DMS53 (cell line): ENCODE data around the gene STS.
"Not testable (repeated sequence)": the region's sequence is repeated elsewhere in the genome, so short reads cannot be mapped to it uniquely, and the experiment has no call there.

Experiments used
- DNase-seq: peaks from one replicate; lab custom pipeline; 2025; lab: John Stamatoyannopoulos, UW

STS gene

DNA sequence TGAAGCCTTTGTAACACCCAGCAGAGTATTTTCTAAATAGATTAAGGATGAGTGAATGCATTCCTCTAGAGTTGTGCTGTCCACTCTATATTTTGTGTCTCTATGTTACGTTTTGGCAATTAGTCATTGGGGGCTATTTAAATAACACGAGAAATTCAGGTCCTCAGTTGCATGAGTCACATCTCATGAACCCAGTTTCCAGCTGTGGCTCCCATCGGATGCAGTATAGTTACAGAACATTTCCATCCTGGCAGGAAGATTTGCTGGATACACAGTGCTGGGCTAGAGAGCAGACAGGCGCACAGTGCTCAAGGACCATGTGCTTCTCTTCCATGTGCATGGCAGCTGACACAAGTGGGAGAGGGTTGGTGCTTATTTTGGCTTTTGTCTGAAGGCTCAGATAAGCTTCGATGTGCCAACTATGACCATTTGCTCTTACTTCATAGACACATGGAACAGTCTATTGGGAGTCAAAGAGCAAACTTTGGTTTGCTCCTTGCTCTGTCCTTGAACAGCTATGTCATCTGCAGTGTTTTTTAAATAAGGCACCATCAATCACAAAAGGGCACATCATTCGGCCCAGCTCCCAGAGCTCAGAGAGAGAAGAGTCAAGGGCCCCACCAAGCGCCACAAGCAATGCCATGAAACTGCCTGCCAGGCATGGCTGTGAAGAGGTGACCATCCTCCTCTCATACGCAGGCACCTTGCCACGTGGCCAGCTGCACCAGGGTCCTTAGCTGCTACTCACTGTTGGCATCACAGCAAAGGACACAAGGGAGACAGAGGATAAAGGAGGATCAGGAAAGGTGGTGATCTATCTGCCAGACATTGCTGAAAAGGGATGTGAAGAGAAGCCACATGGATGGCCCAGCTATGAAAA lies 8.1 kb upstream of the STS start:
- no peak for DNase-seq

DNA sequence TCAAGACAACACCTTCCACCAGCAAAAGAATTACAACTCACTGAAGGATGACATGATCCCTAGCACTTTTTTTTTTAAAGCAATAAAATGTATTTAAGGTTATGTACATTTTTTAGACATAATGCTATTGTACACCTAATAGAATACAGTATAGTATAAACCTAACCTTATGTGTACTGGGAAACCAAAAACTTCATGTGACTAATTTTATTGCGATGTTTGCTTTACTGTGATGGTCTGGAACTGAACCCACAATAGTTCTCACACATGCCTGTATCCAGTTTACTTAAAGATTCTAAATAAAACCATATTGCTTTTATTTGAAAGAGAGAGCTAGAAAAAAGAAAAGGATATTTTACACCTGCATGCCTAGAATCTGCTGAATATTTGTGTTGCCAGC lies 4.4 kb upstream of the STS start:
- DNase-seq = no peak

DNA sequence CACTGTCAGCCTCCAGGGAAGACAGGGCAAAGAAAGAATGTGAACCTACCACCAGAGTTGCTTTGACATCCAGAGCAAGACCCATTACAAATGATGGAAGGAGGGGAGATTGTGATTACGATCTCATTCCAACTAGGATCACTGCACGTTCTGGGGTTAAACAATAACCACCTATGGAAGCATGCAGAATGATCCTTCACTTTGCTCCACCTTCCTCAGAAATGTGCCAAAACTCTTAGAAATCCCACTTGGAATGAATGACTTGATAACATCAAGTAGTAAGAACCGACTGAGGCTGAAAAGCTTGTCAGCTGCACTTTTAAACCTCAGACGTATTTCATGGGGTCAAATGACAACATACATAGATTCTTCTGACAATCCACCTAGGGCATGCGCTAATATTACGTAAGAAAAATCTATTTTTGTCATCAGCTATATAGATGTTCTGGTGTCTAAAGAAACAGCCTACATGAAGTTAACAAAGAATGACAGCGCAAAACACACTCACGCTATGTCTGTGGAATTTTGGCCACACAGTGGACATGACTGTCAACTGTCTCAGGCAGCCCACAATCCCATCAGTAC lies 3.5 kb upstream of the STS start:
- no peak for DNase-seq

DNA sequence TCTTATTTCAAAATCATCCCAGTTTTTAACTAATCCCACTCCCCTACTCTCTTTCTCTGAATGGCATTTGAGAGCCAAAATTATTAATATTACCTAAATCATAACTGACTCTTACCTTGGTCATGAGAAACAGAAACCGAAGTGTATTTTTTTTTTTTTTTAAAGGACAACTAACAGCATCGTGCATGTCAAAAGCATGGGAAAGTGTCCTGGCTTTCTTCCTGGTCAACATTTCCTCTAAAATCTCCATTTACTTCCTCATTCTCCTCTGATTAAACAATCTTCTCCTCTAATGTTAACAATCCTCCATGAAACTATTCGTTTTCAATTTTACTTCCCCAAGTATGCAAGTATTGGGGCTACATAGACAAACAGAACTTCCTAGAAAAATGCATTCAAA lies 2.1 kb upstream of the STS start:
- DNase-seq = peak; percentile 45

DNA sequence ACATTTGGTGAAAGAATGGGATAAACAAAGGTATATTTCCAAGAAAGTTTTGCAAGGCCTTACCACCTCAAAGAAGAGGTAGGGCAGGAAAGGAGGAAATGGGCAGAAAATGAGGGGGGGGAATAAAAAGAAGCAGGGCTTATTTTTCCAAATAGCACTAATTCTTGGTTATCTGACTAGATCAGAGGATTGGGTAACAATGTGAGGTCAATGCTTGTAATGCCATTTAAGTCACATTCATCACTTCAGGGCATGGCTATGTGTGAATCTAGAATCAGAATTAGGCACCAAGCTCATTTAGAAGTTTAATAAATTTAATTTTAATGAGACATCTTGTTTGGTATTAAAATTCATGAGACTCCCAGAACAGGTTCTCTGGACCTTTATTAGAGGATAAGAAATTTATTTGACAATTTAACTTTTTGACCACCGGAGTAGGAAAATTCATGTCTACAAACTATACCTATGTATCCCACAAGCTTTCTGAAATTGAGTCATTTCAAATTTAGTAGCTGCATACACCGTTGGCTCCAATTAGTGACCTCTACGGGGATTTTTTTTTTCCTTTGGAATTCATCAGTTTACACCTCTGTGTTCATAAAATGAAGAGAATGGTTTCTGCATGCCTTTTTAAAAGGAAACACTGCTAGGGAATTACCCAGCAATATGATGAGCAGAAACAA lies 1.4 kb upstream of the STS start:
- DNase-seq = peak; percentile 2

DNA sequence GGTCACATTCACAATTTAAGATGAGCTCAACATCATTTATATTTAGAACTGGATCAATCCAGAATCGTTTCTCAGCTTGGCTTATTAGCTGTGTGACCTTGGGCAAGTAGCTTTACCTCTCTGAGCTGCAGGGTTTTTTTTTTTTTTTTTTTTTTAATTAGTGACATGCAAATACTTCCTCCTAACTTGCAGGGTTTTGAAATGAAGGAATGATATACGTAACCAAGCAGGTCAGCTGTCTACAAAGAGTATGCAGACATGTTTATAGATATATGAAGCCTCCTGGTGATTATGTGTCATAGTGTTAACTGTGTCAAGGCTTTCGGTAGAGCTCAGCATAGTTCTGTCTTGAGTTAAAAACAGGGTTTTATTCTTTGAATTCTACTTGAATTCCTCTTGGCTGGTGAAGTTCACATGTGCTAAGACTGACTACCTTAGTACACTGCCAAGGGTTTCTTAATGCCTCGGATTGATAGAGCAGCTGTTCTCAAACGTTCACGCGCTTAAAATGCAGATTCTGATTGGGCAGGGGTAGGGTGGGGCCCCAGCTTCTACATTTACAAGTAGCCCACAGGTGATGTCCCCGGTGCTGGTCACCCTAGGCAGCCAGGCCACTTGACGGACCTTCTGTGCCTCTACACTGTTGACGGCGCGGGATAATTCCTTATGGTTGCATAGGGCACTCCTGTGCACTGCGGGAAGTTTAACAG lies 654 bp upstream of the STS start:
- DNase-seq = peak; percentile 57

DNA sequence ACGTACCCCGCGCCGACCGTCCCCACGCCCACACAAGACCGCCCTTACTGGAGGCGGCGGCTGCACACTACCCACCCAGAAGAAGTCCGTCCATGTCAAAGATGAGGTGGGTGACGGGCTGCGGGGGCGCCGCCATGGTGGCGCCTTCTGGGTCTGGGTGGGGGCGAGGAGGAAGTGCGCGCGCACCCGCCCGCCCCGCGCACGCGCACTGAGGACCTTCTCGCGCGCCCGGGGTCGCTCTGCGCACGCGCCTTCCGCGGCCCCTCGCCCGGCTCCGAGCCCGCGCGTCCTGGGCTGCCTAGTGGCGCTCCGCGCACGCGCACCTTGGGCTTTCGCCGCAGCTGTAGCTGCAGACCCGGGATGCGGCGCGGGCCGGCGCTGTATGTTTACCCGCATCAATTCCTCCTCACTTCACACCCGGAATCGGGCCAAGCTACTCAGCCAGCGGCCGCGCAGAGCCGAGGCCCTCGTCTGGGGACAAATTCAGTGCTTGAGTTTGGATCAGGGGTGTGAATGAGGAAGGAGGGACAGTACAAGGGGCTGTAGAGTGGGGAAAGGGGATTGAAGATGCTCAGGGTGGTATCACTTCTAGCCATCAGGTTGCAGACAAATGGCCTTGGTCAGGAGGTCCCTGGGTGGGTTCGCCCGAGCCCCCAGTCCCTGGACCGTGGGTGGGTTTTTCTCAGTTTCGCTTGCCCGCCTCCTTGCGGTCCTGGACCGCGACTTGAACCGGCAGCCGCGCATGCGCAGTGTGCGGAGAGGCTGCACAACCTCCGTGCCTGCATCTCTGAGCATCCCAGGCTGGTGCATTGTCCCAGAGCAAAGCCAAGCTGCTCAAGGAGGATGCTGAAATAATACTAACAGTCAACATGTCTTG lies 704 bp downstream of the STS start, which contains the start of gene PUDP:
TSS of gene PUDP (minus strand) at position 176 of the 877 bp plus-strand sequence. CDS start at position 136, 40 bp downstream.
- peak; percentile 83 for DNase-seq

DNA sequence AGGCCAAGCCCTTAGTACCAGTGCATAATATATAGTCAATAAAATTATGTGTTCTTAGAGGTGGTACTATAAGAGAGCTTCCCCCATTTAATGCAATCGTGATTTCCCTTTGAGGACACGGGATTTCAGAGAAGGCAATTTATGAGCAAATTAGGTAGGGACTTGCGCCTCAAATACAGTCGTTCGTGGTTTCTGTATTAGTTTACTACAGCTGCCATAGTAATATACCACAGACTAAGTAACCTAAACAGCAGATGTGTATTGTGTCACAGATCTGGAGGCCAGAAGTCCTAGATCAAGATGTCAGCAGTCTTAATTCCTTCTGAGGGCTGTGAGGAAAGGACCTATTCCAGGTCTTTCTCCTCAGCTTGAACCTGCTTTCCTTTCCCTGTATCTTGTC lies 1.9 kb downstream of the STS start:
- no peak for DNase-seq

DNA sequence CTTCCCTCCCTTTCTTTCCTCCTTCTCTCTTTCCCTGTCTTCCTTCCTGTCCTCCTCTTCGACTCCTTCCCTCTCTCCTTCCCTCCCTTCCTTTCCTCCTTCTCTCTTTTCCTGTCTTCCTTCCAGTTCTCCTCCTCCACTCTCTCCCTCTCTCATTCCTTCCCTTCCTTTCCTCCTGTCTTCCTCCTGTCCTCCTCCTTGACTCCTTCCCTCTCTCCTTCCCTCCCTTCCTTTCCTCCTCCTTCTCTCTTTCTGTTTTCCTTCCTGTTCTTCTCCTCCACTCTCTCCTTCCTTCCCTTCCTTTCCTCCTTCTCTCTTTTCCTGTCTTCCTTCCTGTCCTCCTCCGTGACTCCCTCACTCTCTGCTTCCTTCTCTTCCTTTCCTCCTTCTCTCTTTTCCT lies 5.7 kb downstream of the STS start:
- DNase-seq = no peak

DNA sequence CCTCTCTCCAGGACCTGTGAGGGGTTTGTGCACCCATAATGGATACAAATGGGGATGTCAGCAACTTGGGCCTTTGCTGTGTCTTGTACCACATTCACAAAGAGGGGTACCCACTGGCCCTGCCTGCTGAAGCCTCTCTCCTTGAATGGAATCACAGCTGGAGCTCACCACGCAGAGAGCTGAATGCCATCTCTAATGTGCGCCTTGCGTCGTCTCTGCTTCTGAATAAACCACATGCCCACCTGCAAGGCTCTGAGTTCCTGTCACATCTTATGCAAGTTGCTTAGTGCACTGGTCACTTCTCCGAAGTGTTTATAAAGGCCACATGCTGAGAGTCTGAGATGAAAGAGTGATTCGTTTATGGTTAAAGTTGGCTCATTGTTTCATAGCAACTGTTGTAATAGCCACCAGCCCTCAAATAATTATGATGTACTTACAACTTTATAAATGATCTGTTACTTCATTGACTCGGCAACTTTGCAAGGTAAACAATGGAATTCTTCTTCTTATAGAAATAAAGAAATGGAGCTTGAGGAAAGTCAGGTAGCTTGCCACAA lies 6.6 kb downstream of the STS start:
- DNase-seq = no peak

DNA sequence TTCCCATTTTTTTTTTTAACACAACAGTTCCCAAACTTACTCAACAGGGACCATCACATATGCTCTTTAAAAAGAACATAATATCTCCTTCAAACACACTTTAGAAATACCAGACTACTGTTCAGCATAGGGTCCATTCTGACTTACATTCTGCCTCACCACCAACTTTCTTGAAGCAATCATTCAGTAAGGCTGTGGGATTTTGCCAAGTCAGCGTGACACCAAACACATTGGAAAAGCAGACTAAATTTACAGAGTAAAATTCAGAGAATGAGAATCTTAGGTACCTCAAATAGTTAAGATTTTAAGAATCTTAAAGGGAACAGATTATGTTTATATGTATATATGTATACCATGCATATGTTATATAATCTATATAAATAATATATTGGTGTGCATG lies 7.7 kb downstream of the STS start:
- DNase-seq = no peak

DNA sequence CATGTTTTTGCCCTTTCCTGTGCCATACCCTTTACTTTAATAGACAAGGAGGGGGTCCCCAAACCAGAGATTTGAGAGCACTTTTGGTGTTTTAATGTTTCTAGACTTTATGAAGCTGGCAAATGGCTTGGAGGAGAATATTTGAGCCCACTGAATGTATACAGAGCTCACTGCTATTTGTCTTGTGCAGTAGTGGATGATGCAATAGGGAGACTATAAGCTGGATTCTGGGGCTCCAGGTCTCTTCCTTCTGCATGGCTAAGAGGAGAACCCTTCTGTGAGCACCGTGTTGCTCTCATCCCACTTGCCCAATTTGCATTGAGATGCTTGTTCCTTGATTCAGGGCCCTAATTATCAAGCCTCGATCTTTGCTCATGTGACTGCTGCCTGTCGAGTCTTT lies 9.4 kb downstream of the STS start:
- DNase-seq = no peak

DNA sequence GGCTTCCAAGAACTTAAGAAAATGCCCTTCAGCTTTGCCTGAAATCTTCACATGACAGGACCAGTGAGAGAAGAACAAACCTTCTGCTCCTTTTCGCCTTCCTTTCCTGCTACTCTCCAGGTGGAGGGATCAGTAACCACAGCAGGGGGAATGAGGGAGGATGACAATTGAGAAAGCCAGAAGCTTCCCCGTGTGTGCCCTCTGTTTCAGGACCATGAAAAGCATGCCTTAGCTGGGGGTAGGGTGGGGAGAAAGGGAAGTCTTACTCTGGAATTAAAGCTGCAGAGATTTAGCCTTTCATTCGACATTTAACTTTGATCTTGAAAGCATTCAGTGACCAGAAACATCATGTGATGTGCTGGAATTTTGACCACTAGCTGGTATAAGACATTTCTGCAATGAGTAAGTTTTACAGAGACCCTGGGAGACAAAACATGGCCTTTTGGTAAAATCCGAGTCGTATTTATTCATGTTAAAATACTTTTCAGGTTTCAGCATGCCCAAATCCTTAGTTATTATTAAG lies 11.0 kb downstream of the STS start:
- no peak for DNase-seq

DNA sequence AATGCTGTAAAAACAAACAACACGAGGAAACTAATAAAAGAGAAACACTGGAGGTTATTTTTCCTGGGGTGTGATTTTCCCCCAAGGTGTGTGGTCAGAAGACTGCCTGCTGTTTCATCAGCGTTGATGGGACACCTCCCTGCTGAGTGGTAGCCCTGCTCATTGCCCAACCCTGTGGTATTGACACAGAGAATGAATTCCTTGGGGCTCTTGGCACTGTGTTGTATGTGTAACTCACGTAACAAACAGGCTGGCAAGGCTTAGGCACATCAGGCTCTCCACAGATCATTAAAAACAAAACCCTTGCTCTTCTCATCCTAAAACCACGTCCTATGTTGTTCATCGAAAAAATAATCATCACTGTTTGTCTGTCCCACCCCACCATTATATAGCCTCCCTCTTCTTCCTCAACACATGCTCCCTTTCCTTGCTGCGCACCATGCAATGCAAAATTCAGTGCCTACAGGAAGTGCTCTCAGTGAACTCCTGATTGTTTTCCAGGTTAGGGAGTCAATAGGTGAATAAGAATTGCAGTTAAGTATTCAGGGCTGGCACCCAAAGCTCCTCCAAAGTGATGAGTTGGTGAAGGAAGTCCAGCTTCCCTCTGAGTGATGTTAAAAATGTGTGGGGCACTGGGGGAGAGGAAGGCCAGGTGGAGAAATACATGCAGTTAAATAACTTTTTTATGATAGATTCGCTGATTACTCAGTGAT lies 11.8 kb downstream of the STS start:
- no peak for DNase-seq

DNA sequence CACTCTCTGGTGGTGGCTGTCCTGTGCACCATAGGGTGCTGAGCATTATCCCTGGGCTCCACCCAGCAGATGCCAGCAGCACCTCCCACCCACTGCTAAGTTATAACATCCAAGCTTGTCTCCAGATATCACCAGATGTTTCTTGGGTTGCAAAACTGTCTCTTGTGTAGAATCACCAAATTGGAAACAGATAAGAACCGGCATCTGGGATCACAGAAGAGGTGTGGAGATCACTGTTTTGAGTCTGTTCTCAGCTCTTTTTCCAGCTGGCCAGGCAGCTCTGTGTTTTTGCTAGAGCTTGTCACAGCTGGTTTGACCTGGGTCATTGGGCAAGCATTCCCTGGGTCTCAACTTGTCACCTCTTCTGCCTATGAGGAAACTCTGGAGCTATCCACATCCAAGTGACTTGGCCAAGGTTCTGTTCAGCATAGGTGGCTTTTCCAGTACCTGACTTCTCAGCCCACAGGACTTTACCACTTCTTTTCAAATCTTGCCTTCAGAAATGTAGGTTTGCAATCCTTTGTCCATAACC lies 15.7 kb downstream of the STS start:
- DNase-seq = no peak

DNA sequence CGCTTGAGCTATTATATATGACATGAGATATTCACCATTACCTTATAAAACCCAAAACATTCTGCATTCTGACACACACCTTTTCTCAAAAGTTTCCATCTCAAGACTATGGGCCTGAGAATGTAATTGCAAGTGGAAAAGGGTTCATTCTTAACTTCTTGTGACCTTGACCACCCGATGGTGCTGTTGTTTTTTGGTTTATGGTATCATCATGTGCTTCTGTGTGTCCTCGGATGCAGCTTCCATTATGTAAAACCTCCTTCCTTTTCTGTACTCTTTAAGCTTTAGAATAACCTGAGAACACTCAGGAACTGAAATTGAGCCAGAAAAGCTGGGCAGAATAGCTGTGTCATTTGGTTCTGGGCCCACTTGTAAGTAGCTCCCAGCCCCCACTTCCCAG lies 16.7 kb downstream of the STS start:
- no peak for DNase-seq

DNA sequence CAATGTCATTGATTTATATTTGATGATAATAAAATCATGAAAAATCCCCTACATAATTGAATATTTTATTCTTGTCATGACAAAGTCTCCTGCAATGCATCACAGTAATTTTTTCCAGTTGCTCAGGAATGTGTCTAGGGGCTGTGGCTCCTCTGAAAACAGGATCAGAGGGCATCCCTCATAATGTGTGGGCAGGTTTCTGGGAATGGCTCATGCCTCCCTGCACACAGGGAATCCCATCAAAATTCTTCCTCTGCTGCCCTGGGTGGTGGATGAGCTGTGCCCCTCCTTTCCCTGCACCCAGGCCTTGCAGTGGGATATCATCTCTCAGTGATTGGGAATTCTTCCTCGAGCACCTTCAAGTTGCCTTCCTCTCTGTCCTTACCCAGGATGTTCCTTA lies 20.9 kb downstream of the STS start:
- no peak for DNase-seq

DNA sequence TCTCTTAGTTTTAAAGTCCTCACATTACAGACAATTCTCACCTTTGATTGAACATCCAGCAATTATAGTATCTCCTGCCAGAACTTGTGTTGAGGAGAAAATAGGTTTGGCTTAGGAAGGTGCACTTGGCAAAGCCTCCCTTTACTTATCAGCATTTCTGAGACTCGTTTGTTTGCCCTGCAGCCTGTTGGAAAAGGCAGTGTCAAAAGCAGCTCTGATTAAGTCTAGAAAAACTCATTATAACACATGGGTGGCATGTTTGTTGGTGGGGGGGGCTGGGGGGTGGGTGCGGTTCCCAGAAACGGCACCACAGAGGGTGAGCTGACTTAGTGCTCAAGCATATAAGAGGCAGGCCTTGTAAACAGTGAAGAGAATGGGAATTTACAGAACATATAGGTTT lies 22.1 kb downstream of the STS start:
- DNase-seq = no peak

DNA sequence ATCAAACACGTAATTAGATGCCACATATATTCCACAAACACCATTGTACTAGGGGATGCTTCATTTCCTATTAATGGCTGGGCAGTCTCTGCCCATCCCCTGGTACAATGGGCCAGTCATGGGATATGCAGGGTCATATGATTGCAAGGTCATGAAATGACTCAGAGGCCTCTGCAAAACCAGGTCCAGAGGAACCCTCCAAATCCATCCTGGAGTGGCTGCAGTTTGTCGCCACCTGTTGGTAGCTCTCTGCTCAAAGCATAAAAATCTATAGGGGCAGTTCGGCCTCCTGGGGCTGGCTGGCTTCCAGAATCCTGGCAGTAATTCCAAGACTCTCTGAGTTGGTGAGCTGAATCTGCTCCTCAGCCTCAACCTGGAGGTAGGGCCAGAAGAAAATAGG lies 23.4 kb downstream of the STS start:
- peak; percentile 39 for DNase-seq

DNA sequence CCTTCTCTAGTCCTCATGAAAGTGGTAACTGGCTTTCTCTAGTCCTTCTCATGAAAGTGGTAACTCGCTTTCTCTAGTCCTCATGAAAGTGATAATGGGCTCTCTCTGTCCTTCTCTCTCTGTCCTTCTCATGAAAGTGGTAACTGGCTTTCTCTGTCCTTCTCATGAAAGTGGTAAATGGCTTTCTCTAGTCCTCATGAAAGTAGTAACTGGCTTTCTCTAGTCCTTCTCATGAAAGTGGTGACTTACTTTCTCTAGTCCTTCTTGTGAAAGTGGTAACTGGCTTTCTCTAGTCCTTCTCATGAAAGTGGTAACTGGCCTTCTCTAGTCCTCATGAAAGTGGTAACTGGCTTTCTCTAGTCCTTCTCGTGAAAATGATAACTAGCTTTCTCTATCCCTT lies 31.3 kb downstream of the STS start:
- DNase-seq = not testable (repeated sequence)
